Chondrocyte (in vitro differentiated cells): Measurements from ENCODE around the gene ZIK1. TPM values are rescaled to one million over a fixed set of nuclear protein-coding genes. Genes with fewer than 3 reads are reported as not detected.

Experiments used
- DNase-seq: peaks from one replicate; pipeline ENCODE4 v3.0.0; 2021; ENCODE audit warnings: mixed read lengths, low spot score
- H3K27ac Mint-ChIP-seq: one replicate; pipeline ENCODE4 v1.8.0; 2021; ENCODE audit warnings: mild to moderate bottlenecking, moderate library complexity, mixed read lengths; ENCODE audit not compliant: unreplicated experiment
- H3K27me3 Mint-ChIP-seq: 2 replicates; pipeline ENCODE4 v1.8.0; 2021; ENCODE audit warnings: low read depth, mixed read lengths
- H3K36me3 Mint-ChIP-seq: 2 replicates; pipeline ENCODE4 v1.8.0; 2021; ENCODE audit warnings: low read depth, mixed read lengths
- H3K4me1 Mint-ChIP-seq: 2 replicates; pipeline ENCODE4 v1.8.0; 2021; ENCODE audit warnings: low read depth, mild to moderate bottlenecking, mixed read lengths
- H3K4me3 Mint-ChIP-seq: one replicate; pipeline ENCODE4 v1.8.0; 2021; ENCODE audit warnings: mild to moderate bottlenecking, moderate library complexity, mixed read lengths; ENCODE audit not compliant: unreplicated experiment
- H3K9me3 Mint-ChIP-seq: 2 replicates; pipeline ENCODE4 v1.8.0; 2021; ENCODE audit warnings: low read depth, mixed read lengths
- CTCF ChIP-seq: fragments of 200-600 bp; sonication (generic); IDR thresholded peaks from 2 replicates; pipeline ENCODE4 v1.5.0; 2021; ENCODE audit warnings: antibody characterized with exemption, mild to moderate bottlenecking, moderate library complexity
- total RNA-seq: library from RNA; stranded (reverse); gene quantifications from 3 replicates; pipeline ENCODE4 v1.2.1, GENCODE V29; 2021

Gene ZIK1
- total RNA-seq, 1 donor from 2014 or later = 5.5 TPM

GRCh38 chr19:57558525-57558924 lies 25.4 kb upstream of the ZIK1 start:
- Mint-ChIP-seq H3K4me1 (peaks cover 21% of the 10 kb centered on the region), H3K36me3 (peaks cover 49% of the 10 kb centered on the region), H3K4me3 (peak overlapping the region; percentile 94), H3K9me3 (peaks cover 61% of the 10 kb centered on the region), H3K27ac (peak overlapping the region; percentile 84), H3K27me3 (no peaks in the 10 kb centered on the region)
- TF ChIP-seq CTCF = peak; percentile 46
- DNase-seq = no peak

GRCh38 chr19:57559008-57559403 lies 24.9 kb upstream of the ZIK1 start:
- DNase-seq = no peak
- peaks cover 61% of the 10 kb centered on the region for H3K9me3 Mint-ChIP-seq
- peak overlapping the region; percentile 84 for H3K27ac Mint-ChIP-seq
- peak overlapping the region; percentile 94 for H3K4me3 Mint-ChIP-seq
- peaks cover 21% of the 10 kb centered on the region for H3K4me1 Mint-ChIP-seq
- no peak for TF ChIP-seq CTCF
- no peaks in the 10 kb centered on the region for H3K27me3 Mint-ChIP-seq
- H3K36me3 Mint-ChIP-seq = peaks cover 46% of the 10 kb centered on the region

- Mint-ChIP-seq H3K36me3 (peaks cover 43% of the 10 kb centered on the region), H3K27ac (peak within 1 kb of the TSS; percentile 84), H3K4me1 (peaks cover 21% of the 10 kb centered on the region), H3K9me3 (peaks cover 58% of the 10 kb centered on the region), H3K4me3 (peak within 1 kb of the TSS; percentile 94), H3K27me3 (no peaks in the 10 kb centered on the region)
- DNase-seq = peak; percentile 96
- no peak for TF ChIP-seq CTCF
Observed at GRCh38 chr19:57559404-57560025, 24.4 kb upstream of the ZIK1 start, which contains the start of gene ZNF550. Gene ZNF550 (minus strand): TSS chr19:57559863. CDS start chr19:57559682, 181 bp downstream.

GRCh38 chr19:57560049-57560491 lies 23.9 kb upstream of the ZIK1 start:
- Mint-ChIP-seq H3K9me3 (peaks cover 58% of the 10 kb centered on the region), H3K27ac (peak overlapping the region; percentile 67), H3K4me1 (peaks cover 21% of the 10 kb centered on the region), H3K4me3 (peak overlapping the region; percentile 94), H3K36me3 (peaks cover 40% of the 10 kb centered on the region), H3K27me3 (no peaks in the 10 kb centered on the region)
- TF ChIP-seq CTCF = no peak
- DNase-seq = no peak

GRCh38 chr19:57563547-57563946 lies 20.4 kb upstream of the ZIK1 start:
- Mint-ChIP-seq H3K36me3 (peaks cover 32% of the 10 kb centered on the region), H3K9me3 (peaks cover 73% of the 10 kb centered on the region), H3K4me1 (peaks cover 10% of the 10 kb centered on the region), H3K4me3 (no peak overlapping the region), H3K27ac (no peak overlapping the region), H3K27me3 (no peaks in the 10 kb centered on the region)
- no peak for DNase-seq
- TF ChIP-seq CTCF = no peak
